Adrenal gland (tissue), 5 donors: ENCODE data around the gene PI4K2A.

Experiments used
- CTCF ChIP-seq, 6 experiments: fragments of 450-650 bp in 4 of 6; fragments of 200-600 bp in 2 of 6; sonication (generic) in 1 of 6; IDR thresholded peaks; 1 replicate in 5 of 6; 2 replicates in 1 of 6; pipeline versions ENCODE4 v1.5.1 to v1.8.0; 2016 to 2021; ENCODE audit warnings: antibody characterized with exemption in 6 of 6, mild to moderate bottlenecking in 2 of 6, moderate library complexity in 1 of 6
- POLR2A ChIP-seq, 2 donors: fragments of 450-650 bp; IDR thresholded peaks; one replicate each; pipeline ENCODE4 v1.6.1; 2017; ENCODE audit warnings: antibody characterized with exemption in 2 of 2, mild to moderate bottlenecking in 2 of 2, moderate library complexity in 1 of 2
- donor health status: DM: no; HTN: no; CAD: no.

DNA sequence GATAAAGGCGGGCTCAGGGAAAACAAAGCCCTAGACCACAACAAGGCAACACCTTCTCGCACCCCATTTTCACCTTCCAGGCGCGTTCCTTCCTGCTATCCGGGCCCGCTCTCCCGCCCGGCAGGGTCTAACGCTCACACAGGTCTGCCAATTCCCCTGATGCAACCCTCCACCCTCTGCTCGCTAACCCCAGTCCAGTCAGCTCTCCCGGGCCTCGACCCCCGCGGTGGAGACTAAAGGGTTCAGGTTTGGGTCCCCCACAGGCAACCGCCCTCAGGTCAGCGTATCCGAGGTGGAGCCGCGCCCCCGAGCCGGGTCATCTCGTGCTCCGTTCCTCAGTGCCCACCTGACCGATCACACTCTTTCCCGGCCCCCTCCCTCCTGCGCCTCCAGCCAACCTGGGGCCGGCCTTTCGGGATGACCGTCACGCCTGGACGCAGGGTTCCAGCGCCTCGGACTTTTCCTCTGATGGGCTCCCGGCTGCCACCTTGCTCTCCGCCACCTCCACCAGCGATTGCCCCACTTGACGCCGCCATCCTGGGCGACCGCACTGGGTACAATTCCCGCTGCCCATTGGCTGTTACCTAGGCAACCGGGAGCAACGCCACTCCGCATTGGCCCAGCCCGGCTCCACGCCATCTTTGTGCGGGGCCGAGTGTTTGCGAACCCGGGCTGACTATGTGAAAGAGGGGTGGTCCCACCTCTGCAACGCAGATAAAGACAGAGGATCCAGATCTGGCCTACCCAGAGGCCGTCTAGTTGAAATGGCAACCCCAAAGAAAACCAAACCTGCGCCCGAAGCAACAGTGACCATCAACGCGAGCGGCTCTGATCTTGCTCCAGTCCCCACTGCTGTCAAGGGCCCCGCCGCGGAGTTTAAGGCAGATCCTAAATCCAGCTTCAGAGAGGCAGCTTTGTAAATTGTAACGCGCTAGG is 7.3 kb upstream of the PI4K2A start, which contains the start of gene MORN4:
- TF ChIP-seq CTCF (IDR thresholded peaks at IDR 0.05) = no peak
- TF ChIP-seq POLR2A (IDR thresholded peaks at IDR 0.05) = peak in 1 of 2 donors; percentile 33
